Activated naive CD8-positive, alpha-beta T cell (primary cell): ENCODE data around the gene OR5AP2.
"Not testable (repeated sequence)": the region's sequence is repeated elsewhere in the genome, so short reads cannot be mapped to it uniquely, and the experiment has no call there.

Experiments
- H3K27ac Mint-ChIP-seq: one replicate; pipeline ENCODE4 v1.8.0; 2021; ENCODE audit warnings: mixed read lengths
- H3K27me3 Mint-ChIP-seq: one replicate; pipeline ENCODE4 v1.8.0; 2021; ENCODE audit warnings: mixed read lengths
- H3K36me3 Mint-ChIP-seq: one replicate; pipeline ENCODE4 v1.8.0; 2021; ENCODE audit warnings: mixed read lengths
- H3K4me1 Mint-ChIP-seq: one replicate; pipeline ENCODE4 v1.8.0; 2021; ENCODE audit warnings: low read depth, mixed read lengths
- H3K4me3 Mint-ChIP-seq: one replicate; pipeline ENCODE4 v1.8.0; 2021; ENCODE audit warnings: mild to moderate bottlenecking, mixed read lengths
- H3K9me3 Mint-ChIP-seq: one replicate; pipeline ENCODE4 v1.8.0; 2021; ENCODE audit warnings: low read depth, mixed read lengths

The OR5AP2 gene

GRCh38 chr11:56642339-56642738, at the start of gene OR5AP2:
TSS of gene OR5AP2 (minus strand) at chr11:56642439. CDS start at chr11:56642439, 0 bp downstream.
- Mint-ChIP-seq H3K9me3 (peaks cover 7% of the 10 kb centered on the region), H3K4me1 (no peaks in the 10 kb centered on the region), H3K4me3 (no peak within 1 kb of the TSS), H3K36me3 (no peaks in the 10 kb centered on the region), H3K27me3 (no peaks in the 10 kb centered on the region), H3K27ac (no peak within 1 kb of the TSS)

GRCh38 chr11:56691179-56691578, 48.9 kb upstream of the OR5AP2 start:
- not testable (repeated sequence) for H3K27me3 Mint-ChIP-seq, H3K27ac Mint-ChIP-seq, H3K36me3 Mint-ChIP-seq, H3K4me3 Mint-ChIP-seq, H3K9me3 Mint-ChIP-seq, H3K4me1 Mint-ChIP-seq

- Mint-ChIP-seq H3K4me3 (no peak overlapping the region), H3K27me3 (no peaks in the 10 kb centered on the region), H3K9me3 (no peaks in the 10 kb centered on the region), H3K27ac (no peak overlapping the region), H3K4me1 (no peaks in the 10 kb centered on the region), H3K36me3 (no peaks in the 10 kb centered on the region)
These were observed 46.4 kb upstream of the OR5AP2 start for GRCh38 chr11:56688554-56689100.

- Mint-ChIP-seq H3K36me3 (no peaks in the 10 kb centered on the region), H3K4me1 (no peaks in the 10 kb centered on the region), H3K27me3 (no peaks in the 10 kb centered on the region), H3K27ac (no peak overlapping the region), H3K9me3 (peaks cover 15% of the 10 kb centered on the region), H3K4me3 (no peak overlapping the region)
These were observed 28.7 kb upstream of the OR5AP2 start for GRCh38 chr11:56670984-56671383.

- Mint-ChIP-seq H3K27me3 (no peaks in the 10 kb centered on the region), H3K27ac (no peak within 1 kb of the TSS), H3K36me3 (no peaks in the 10 kb centered on the region), H3K4me3 (no peak within 1 kb of the TSS), H3K9me3 (peaks cover 10% of the 10 kb centered on the region), H3K4me1 (no peaks in the 10 kb centered on the region)
These were observed 21.1 kb upstream of the OR5AP2 start, which contains the start of gene OR5AR1 for GRCh38 chr11:56663386-56663785. TSS of gene OR5AR1 (plus strand) at chr11:56663686. CDS start at chr11:56663686, 0 bp downstream.

- Mint-ChIP-seq H3K27ac (no peak overlapping the region), H3K9me3 (peaks cover 6% of the 10 kb centered on the region), H3K27me3 (no peaks in the 10 kb centered on the region), H3K4me3 (no peak overlapping the region), H3K4me1 (no peaks in the 10 kb centered on the region), H3K36me3 (no peaks in the 10 kb centered on the region)
These were observed 17.5 kb upstream of the OR5AP2 start for GRCh38 chr11:56659755-56660154.

GRCh38 chr11:56637500-56637899, 4.7 kb downstream of the OR5AP2 start:
- Mint-ChIP-seq H3K27me3 (no peaks in the 10 kb centered on the region), H3K4me1 (no peaks in the 10 kb centered on the region), H3K36me3 (no peaks in the 10 kb centered on the region), H3K9me3 (peaks cover 7% of the 10 kb centered on the region), H3K27ac (no peak overlapping the region), H3K4me3 (no peak overlapping the region)

- no peaks in the 10 kb centered on the region for H3K36me3 Mint-ChIP-seq
- no peak overlapping the region for H3K4me3 Mint-ChIP-seq
- no peak overlapping the region for H3K27ac Mint-ChIP-seq
- no peaks in the 10 kb centered on the region for H3K27me3 Mint-ChIP-seq
- no peaks in the 10 kb centered on the region for H3K4me1 Mint-ChIP-seq
- H3K9me3 Mint-ChIP-seq = peaks cover 11% of the 10 kb centered on the region
These were observed 5.4 kb downstream of the OR5AP2 start for GRCh38 chr11:56636861-56637260.

GRCh38 chr11:56632329-56632728, 9.9 kb downstream of the OR5AP2 start:
- H3K36me3 Mint-ChIP-seq = no peaks in the 10 kb centered on the region
- H3K27ac Mint-ChIP-seq = no peak overlapping the region
- no peak overlapping the region for H3K4me3 Mint-ChIP-seq
- peaks cover 11% of the 10 kb centered on the region for H3K9me3 Mint-ChIP-seq
- no peaks in the 10 kb centered on the region for H3K4me1 Mint-ChIP-seq
- H3K27me3 Mint-ChIP-seq = no peaks in the 10 kb centered on the region

- Mint-ChIP-seq H3K27me3 (no peaks in the 10 kb centered on the region), H3K27ac (no peak overlapping the region), H3K9me3 (peaks cover 6% of the 10 kb centered on the region), H3K4me1 (no peaks in the 10 kb centered on the region), H3K36me3 (no peaks in the 10 kb centered on the region), H3K4me3 (no peak overlapping the region)
These were observed 16.3 kb downstream of the OR5AP2 start for GRCh38 chr11:56625946-56626345.

GRCh38 chr11:56624661-56625110, 17.6 kb downstream of the OR5AP2 start:
- no peak overlapping the region for H3K27ac Mint-ChIP-seq
- no peaks in the 10 kb centered on the region for H3K4me1 Mint-ChIP-seq
- H3K9me3 Mint-ChIP-seq = peaks cover 6% of the 10 kb centered on the region
- no peaks in the 10 kb centered on the region for H3K36me3 Mint-ChIP-seq
- no peak overlapping the region for H3K4me3 Mint-ChIP-seq
- no peaks in the 10 kb centered on the region for H3K27me3 Mint-ChIP-seq

- Mint-ChIP-seq H3K27ac (no peak overlapping the region), H3K27me3 (no peaks in the 10 kb centered on the region), H3K4me3 (no peak overlapping the region), H3K9me3 (no peaks in the 10 kb centered on the region), H3K36me3 (no peaks in the 10 kb centered on the region), H3K4me1 (no peaks in the 10 kb centered on the region)
These were observed 31.1 kb downstream of the OR5AP2 start for GRCh38 chr11:56611174-56611573.

- not testable (repeated sequence) for H3K4me1 Mint-ChIP-seq, H3K27me3 Mint-ChIP-seq, H3K36me3 Mint-ChIP-seq, H3K27ac Mint-ChIP-seq, H3K4me3 Mint-ChIP-seq, H3K9me3 Mint-ChIP-seq
These were observed 50.0 kb downstream of the OR5AP2 start for GRCh38 chr11:56592088-56592717.
